Mesenteric fat pad (tissue), 1 donor: ENCODE data around the gene IFIT5. TPM values are rescaled to one million over a fixed set of nuclear protein-coding genes. Genes with fewer than 3 reads are reported as not detected.

Experiments
- total RNA-seq: library from RNA; stranded (reverse); fragmentation: NEBNext Ultra II Directional; extraction: Animal tissue kit (Norgen Biotek cat#: 25700); gene quantifications from one replicate; pipeline ENCODE4 v1.2.1, GENCODE V29; 2021
- donor health status: DM: yes; HTN: yes; CAD: no.

Gene IFIT5
- total RNA-seq, 1 donor from 2014 or later: 18.3 TPM

Other genes with a start within 250 kb of the IFIT5 start
- gene CH25H, start 207.3 kb upstream of the IFIT5 start, total RNA-seq: 4.8 TPM
- 210 TPM for gene LIPA, start 162.8 kb upstream of the IFIT5 start, total RNA-seq
- gene IFIT2, start 112.5 kb upstream of the IFIT5 start, total RNA-seq: 3.8 TPM
- 24.2 TPM for gene IFIT3, start 86.6 kb upstream of the IFIT5 start, total RNA-seq
- gene IFIT1B, start 36.5 kb upstream of the IFIT5 start, total RNA-seq: not detected
- gene IFIT1, start 21.9 kb upstream of the IFIT5 start, total RNA-seq: 14.5 TPM
- 0.22 TPM for gene SLC16A12, start 121.0 kb downstream of the IFIT5 start, total RNA-seq
- 2.6 TPM for gene PANK1, start 230.7 kb downstream of the IFIT5 start, total RNA-seq